ENCODE results near the gene DPH7. TPM values are rescaled to one million over a fixed set of nuclear protein-coding genes. Genes with fewer than 3 reads are reported as not detected.

DPH7 gene
- total RNA-seq, 1 donor from 2014 or later = 37.6 TPM

GRCh38 chr9:137614631-137615386, 36.1 kb upstream of the DPH7 start:
- Histone ChIP-seq H3K79me2 (ENCODE audit: low read depth) (peaks cover 29% of the 10 kb centered on the region), H3K36me3 (no peaks in the 10 kb centered on the region), H4K20me1 (ENCODE audit: low read depth) (peaks cover 6% of the 10 kb centered on the region), H3K4me1 (peaks cover 5% of the 10 kb centered on the region), H3K9me3 (ENCODE audit: low read depth) (no peaks in the 10 kb centered on the region), H3K27ac (no peak overlapping the region), H3F3A (ENCODE audit: low read depth) (peaks cover 14% of the 10 kb centered on the region), H3K9ac (no peak overlapping the region), H3K4me2 (no peak overlapping the region), H3K27me3 (no peaks in the 10 kb centered on the region), H2AFZ (replicated peaks) (no peak overlapping the region), H3K4me3 (no peak overlapping the region)
- H3K27ac Mint-ChIP-seq = no peak overlapping the region
- peak overlapping the region; percentile 15 for H3K4me3 Mint-ChIP-seq
- DNase-seq (ENCODE audit: low spot score) = no peak
- no peaks in the 10 kb centered on the region for H3K36me3 Mint-ChIP-seq
- peaks cover 20% of the 10 kb centered on the region for H3K4me1 Mint-ChIP-seq
- TF ChIP-seq EZH2phosphoT487 (IDR thresholded peaks at IDR 0.05) (no peak), EZH2 (IDR thresholded peaks at IDR 0.05) (no peak), CTCF (IDR thresholded peaks at IDR 0.05) (no peak)
- H3K27me3 Mint-ChIP-seq (ENCODE audit: insufficient read depth, low read depth) = peaks cover 17% of the 10 kb centered on the region
- no peaks in the 10 kb centered on the region for H3K9me3 Mint-ChIP-seq

GRCh38 chr9:137613738-137614523, 35.2 kb upstream of the DPH7 start:
- H3K4me3 Mint-ChIP-seq = no peak overlapping the region
- Histone ChIP-seq H3K27ac (no peak overlapping the region), H3F3A (ENCODE audit: low read depth) (peaks cover 8% of the 10 kb centered on the region), H3K36me3 (no peaks in the 10 kb centered on the region), H3K9ac (no peak overlapping the region), H3K4me2 (no peak overlapping the region), H3K27me3 (no peaks in the 10 kb centered on the region), H4K20me1 (ENCODE audit: low read depth) (peaks cover 4% of the 10 kb centered on the region), H3K4me3 (no peak overlapping the region), H3K79me2 (ENCODE audit: low read depth) (peaks cover 22% of the 10 kb centered on the region), H2AFZ (replicated peaks) (no peak overlapping the region), H3K4me1 (peaks cover 5% of the 10 kb centered on the region), H3K9me3 (ENCODE audit: low read depth) (no peaks in the 10 kb centered on the region)
- no peaks in the 10 kb centered on the region for H3K9me3 Mint-ChIP-seq
- peaks cover 16% of the 10 kb centered on the region for H3K4me1 Mint-ChIP-seq
- H3K36me3 Mint-ChIP-seq = no peaks in the 10 kb centered on the region
- DNase-seq (ENCODE audit: low spot score) = no peak
- peaks cover 18% of the 10 kb centered on the region for H3K27me3 Mint-ChIP-seq (ENCODE audit: insufficient read depth, low read depth)
- H3K27ac Mint-ChIP-seq = no peak overlapping the region
- TF ChIP-seq CTCF (IDR thresholded peaks at IDR 0.05) (no peak), EZH2 (IDR thresholded peaks at IDR 0.05) (no peak), EZH2phosphoT487 (IDR thresholded peaks at IDR 0.05) (no peak)

GRCh38 chr9:137613259-137613658, 34.5 kb upstream of the DPH7 start:
- Mint-ChIP-seq H3K4me1 (peaks cover 19% of the 10 kb centered on the region), H3K9me3 (no peaks in the 10 kb centered on the region), H3K36me3 (no peaks in the 10 kb centered on the region), H3K4me3 (no peak overlapping the region), H3K27ac (no peak overlapping the region), H3K27me3 (ENCODE audit: insufficient read depth, low read depth) (peaks cover 21% of the 10 kb centered on the region)
- Histone ChIP-seq H3K36me3 (no peaks in the 10 kb centered on the region), H3K4me2 (no peak overlapping the region), H3K4me3 (no peak overlapping the region), H2AFZ (replicated peaks) (no peak overlapping the region), H3K4me1 (peaks cover 5% of the 10 kb centered on the region), H3K27me3 (no peaks in the 10 kb centered on the region), H3K79me2 (ENCODE audit: low read depth) (peaks cover 20% of the 10 kb centered on the region), H3K9me3 (ENCODE audit: low read depth) (no peaks in the 10 kb centered on the region), H3F3A (ENCODE audit: low read depth) (peaks cover 6% of the 10 kb centered on the region), H4K20me1 (ENCODE audit: low read depth) (peaks cover 4% of the 10 kb centered on the region), H3K9ac (no peak overlapping the region), H3K27ac (no peak overlapping the region)
- DNase-seq (ENCODE audit: low spot score) = no peak
- TF ChIP-seq EZH2 (IDR thresholded peaks at IDR 0.05) (no peak), EZH2phosphoT487 (IDR thresholded peaks at IDR 0.05) (no peak), CTCF (IDR thresholded peaks at IDR 0.05) (no peak)
